GM12801 (cell line): ENCODE data around the gene WDR37.

Experiments
- CTCF ChIP-seq: IDR thresholded peaks from one replicate; pipeline ENCODE4 v1.5.1; 2011; ENCODE audit warnings: control low read depth; ENCODE audit not compliant: insufficient read length; ENCODE audit errors: extremely low read depth

The WDR37 gene

GRCh38 chr10:1130995-1131790 lies 75.0 kb downstream of the WDR37 start:
- TF ChIP-seq CTCF, result no peak

GRCh38 chr10:1132584-1132983 lies 76.4 kb downstream of the WDR37 start:
- TF ChIP-seq CTCF, result no peak

- TF ChIP-seq CTCF, result no peak
Measured at GRCh38 chr10:1133495-1134045, 77.4 kb downstream of the WDR37 start.

GRCh38 chr10:1134156-1134555 lies 78.0 kb downstream of the WDR37 start:
- no peak for TF ChIP-seq CTCF

GRCh38 chr10:1136268-1136667 lies 80.1 kb downstream of the WDR37 start:
- no peak for TF ChIP-seq CTCF

- TF ChIP-seq CTCF, result no peak
Measured at GRCh38 chr10:1137499-1138163, 81.4 kb downstream of the WDR37 start.

GRCh38 chr10:1138529-1138928 lies 82.3 kb downstream of the WDR37 start:
- TF ChIP-seq CTCF, result no peak
